ENCODE measurements around the gene PRKG1.

PRKG1 gene

DNA sequence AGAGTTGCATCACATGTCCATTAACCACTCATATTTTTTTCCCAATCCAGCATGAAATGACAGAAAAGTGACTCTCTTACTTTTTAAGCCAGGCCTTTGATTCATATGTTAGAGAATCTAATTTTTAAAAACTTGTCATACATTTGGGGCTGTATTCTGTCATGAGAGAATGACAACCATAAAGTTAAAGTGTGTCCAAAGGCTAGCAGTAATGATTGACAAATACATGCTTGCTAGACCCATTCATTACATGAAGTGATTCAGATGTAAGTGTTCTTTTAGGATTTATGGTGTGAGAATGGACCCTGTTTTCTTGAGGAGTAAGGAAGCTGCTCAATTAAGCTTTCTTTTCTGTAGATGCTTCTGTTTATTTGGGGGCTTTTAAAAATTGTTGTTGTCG, 549.7 kb downstream of the PRKG1 start:
- DNase-seq = no peak

- DNase-seq = no peak
These were observed 555.8 kb downstream of the PRKG1 start for GRCh38 chr10:51629934-51630639.

DNA sequence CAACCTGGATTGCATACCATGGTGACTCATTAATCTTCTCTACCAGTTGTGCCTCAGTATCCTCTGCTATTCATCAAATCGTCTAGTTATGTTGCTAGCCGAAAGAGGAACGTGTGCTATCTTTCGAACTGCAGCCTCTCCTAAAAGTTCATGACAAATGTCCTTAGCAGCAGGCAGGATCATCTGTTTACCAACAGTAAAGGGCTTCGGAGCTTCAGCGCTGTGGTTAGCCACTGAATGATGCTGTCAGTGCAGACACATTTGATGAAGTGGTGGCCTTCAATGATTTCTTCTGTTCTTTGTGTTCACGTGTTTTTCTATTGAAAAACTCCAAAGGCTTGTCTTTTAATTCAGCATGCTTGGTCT, 556.3 kb downstream of the PRKG1 start:
- DNase-seq = no peak

DNA sequence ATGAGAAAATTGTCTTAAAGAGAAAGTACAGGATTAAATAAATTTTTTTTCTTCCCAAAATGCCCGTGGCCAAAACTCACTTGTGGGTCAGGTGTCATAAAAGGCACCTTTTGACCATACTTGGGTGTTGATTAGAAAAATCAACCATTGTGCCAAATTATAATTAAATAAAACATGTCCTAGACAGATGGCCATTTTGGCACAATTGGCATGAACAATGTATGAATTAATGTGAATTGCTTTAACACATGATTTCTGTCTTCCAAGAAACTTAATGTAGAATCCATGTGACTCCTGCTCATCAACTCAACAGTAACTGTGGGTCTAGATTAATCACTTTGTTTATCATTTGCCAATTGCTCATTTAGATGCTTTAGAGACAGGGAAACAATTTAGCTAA, 561.1 kb downstream of the PRKG1 start:
- DNase-seq = no peak

GRCh38 chr10:51638211-51638610, 563.9 kb downstream of the PRKG1 start:
- no peak for DNase-seq

- DNase-seq = no peak
These were observed 564.5 kb downstream of the PRKG1 start for GRCh38 chr10:51638737-51639136.

GRCh38 chr10:51640120-51640819, 566.0 kb downstream of the PRKG1 start:
- no peak for DNase-seq

- DNase-seq = no peak
These were observed 568.3 kb downstream of the PRKG1 start for GRCh38 chr10:51642581-51642980.

DNA sequence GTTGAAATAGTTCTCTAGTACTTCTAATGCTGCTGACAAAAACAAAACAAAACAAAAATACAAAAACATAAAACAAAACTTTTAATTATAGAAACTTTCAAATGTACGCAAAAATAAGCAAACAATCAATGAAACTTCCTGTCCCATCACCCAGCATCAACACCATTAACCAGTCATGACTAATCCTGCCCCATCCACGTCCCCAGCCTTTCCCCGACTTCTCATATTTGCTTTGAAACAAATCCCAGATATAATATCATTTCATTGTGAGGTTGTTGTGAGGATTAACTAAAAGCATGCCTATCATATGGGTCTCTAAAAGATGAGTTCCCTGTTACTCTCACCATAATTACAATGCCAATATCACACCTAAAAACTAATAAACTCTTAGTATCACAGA, 569.4 kb downstream of the PRKG1 start:
- no peak for DNase-seq

DNA sequence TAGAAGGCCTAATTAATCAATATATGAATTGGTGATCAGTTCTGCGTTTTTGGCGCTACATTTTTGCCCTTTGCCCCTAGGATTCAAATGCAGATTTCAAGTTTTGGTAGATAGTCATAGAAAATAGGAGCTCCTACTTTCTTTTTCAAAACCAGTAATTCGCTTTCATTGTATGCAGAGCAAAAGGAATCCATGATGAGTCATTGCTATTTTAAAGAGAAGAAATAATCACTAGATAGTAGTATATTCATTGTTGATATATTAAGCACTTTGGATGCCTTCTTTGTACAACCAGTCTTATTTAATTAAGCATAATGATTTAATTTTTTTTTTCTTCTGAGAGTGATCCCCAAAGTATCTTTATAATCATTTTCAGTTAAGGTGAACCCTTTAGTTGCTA, 574.8 kb downstream of the PRKG1 start:
- DNase-seq = no peak

DNA sequence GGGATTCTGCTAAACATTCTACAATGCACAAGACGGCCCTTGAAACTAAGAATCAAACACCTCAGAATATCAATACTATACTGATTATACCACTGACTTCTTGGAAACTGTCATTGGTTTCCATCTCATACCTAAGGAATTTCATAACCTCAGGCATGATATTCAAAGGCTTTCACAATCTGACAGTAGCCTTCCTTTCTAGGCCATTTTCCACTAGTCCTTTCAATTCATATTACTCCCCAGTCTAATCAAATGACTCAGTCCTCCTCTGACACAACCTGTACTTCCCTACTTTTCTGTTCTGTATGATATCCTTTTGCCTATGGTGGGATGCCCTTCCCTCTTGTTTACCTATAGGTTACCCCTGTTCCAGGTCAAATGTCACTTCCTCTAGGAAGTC, 576.8 kb downstream of the PRKG1 start:
- no peak for DNase-seq

- DNase-seq = no peak
These were observed 578.7 kb downstream of the PRKG1 start for GRCh38 chr10:51653025-51653424.

- no peak for DNase-seq
These were observed 580.6 kb downstream of the PRKG1 start for GRCh38 chr10:51654918-51655317.

GRCh38 chr10:51656503-51656902, 582.2 kb downstream of the PRKG1 start:
- DNase-seq = no peak

- DNase-seq = no peak
These were observed 583.7 kb downstream of the PRKG1 start for GRCh38 chr10:51658000-51658399.

DNA sequence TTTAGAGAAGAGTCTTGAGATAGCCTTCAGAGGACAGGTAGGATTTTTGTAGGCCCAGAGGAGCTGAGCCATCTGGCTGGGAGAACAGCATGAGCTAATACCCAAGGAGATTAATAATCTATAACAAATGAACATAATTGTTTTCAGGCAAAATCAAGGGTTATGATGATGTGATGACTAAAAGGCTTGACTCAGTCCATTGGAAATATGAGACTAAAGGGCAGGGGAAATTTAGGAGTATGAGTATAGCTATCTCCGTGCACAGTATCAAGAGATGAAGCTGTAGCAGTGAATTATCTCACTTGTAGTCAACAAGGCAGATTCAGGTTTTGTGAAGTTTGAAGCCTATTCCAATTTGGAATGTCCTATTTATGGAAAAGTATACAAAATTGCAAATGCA, 585.1 kb downstream of the PRKG1 start:
- no peak for DNase-seq

DNA sequence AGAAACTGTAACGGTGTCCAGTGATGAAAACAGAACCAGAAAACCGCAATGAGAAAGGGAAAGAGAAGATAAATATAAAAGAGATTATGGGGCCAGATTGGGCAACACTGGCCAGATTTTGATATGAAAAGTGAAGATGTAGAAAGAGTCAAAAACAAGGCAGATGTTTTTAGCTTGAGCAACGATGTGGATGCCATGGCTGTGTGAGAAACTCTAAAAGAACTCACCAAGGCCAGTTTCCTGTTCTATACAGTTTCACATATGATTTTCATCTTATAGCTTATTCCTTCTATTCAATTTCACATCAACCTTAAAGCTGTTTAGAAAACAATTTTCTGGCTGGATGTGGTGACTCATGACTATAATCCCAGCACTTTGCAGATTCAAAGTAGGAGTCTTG, 588.8 kb downstream of the PRKG1 start:
- no peak for DNase-seq

DNA sequence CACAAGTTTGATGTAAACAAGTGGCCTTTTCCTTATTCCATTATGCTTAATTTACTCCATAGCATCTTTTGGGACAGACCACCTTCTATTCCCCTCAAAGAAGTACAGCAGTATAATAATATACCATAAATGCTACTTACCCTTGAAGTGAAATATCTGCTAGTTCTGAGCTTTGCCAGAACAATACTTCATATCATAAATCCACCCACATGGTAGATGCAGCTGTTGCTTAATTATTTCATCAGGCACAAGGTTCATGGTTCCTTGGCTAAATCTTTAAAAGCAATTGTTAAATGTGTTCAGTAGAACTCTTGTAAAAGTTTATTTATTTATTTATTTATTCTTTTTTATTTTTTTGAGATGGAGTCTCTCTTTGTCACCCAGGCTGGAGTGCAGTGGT, 592.2 kb downstream of the PRKG1 start:
- no peak for DNase-seq

GRCh38 chr10:51667678-51668335, 593.5 kb downstream of the PRKG1 start:
- DNase-seq = no peak

GRCh38 chr10:51668336-51668689, 594.0 kb downstream of the PRKG1 start:
- DNase-seq = no peak

- DNase-seq = no peak
These were observed 594.8 kb downstream of the PRKG1 start for GRCh38 chr10:51669041-51669440.

GRCh38 chr10:51672039-51672535, 597.8 kb downstream of the PRKG1 start:
- DNase-seq = no peak

- DNase-seq = no peak
These were observed 600.8 kb downstream of the PRKG1 start for GRCh38 chr10:51675088-51675487.

GRCh38 chr10:51679841-51680240, 605.6 kb downstream of the PRKG1 start:
- no peak for DNase-seq
